ENCODE results near the gene PPFIA2. TPM values are rescaled to one million over a fixed set of nuclear protein-coding genes. Genes with fewer than 3 reads are reported as not detected.

The PPFIA2 gene
- polyA plus RNA-seq, 1 of the 3 experiments (the other 2 are of a cell fraction) = not detected

GRCh38 chr12:81270385-81270784 lies 488.8 kb downstream of the PPFIA2 start:
- H3K9ac ChIP-seq = no peak overlapping the region
- WGBS (ENCODE audit: low lambda C conversion rate) = 44% methylated on average over 5 of the region's 5 CpGs
- no peak for TF ChIP-seq MEF2A (IDR thresholded peaks at IDR 0.05; ENCODE audit: borderline replicate concordance, low read depth)
- no peak for TF ChIP-seq GABPA (IDR thresholded peaks at IDR 0.05; ENCODE audit: low read depth)
- TF ChIP-seq FOXJ3 (CRISPR knock-in tag; IDR thresholded peaks at IDR 0.05) = no peak
- TF ChIP-seq POLR2AphosphoS5 (IDR thresholded peaks at IDR 0.05; ENCODE audit: low read depth, low read length) = no peak
- TF ChIP-seq MXI1 (IDR thresholded peaks at IDR 0.05; ENCODE audit: low read depth, low read length) = no peak
- TF ChIP-seq IRF3 (IDR thresholded peaks at IDR 0.05; ENCODE audit: low read depth, low read length) = no peak
- TF ChIP-seq GATA2 (CRISPR knock-in tag; IDR thresholded peaks at IDR 0.05) = no peak
- no peak for TF ChIP-seq EZH2phosphoT487 (IDR thresholded peaks at IDR 0.05; ENCODE audit: borderline replicate concordance, low read depth)
- TF ChIP-seq USF2 (IDR thresholded peaks at IDR 0.05; ENCODE audit: borderline replicate concordance, low read depth, low read length) = no peak
- no peak for TF ChIP-seq PBX3 (IDR thresholded peaks at IDR 0.05)
- no peak for TF ChIP-seq RXRA (IDR thresholded peaks at IDR 0.05; ENCODE audit: borderline replicate concordance, low read depth)
- TF ChIP-seq YY1 (IDR thresholded peaks at IDR 0.05; ENCODE audit: low read depth) = no peak
- TF ChIP-seq NRF1 (IDR thresholded peaks at IDR 0.05; ENCODE audit: low read depth, low read length) = no peak
- no peak for TF ChIP-seq SMC3 (IDR thresholded peaks at IDR 0.05; ENCODE audit: low read depth, low read length)
- TF ChIP-seq TAF1 (IDR thresholded peaks at IDR 0.05; ENCODE audit: borderline replicate concordance, low read depth, low read length) = no peak
- TF ChIP-seq RFX5 (IDR thresholded peaks at IDR 0.05; ENCODE audit: low read length) = no peak
- no peak for TF ChIP-seq EP300 (IDR thresholded peaks at IDR 0.05; ENCODE audit: borderline replicate concordance in 1 of 2, low read depth in 1 of 2, low read length in 1 of 2)
- no peak for TF ChIP-seq RAD21 (IDR thresholded peaks at IDR 0.05; ENCODE audit: low read length)
- TF ChIP-seq REST (IDR thresholded peaks at IDR 0.05; ENCODE audit: low read depth, low read length) = no peak
- H3K27ac ChIP-seq (ENCODE audit: low read depth in 2 of 2, low read length in 1 of 2) = no peak overlapping the region
- POLR2A ChIA-PET = no interaction called here
- H4K20me1 ChIP-seq (ENCODE audit: insufficient read depth) = no peaks in the 10 kb centered on the region
- DNase-seq = no peak
- no peaks in the 10 kb centered on the region for H3K9me2 ChIP-seq
- H3K4me2 ChIP-seq = no peak overlapping the region
- no peak overlapping the region for H2AFZ ChIP-seq (ENCODE audit: low read depth)
- H3K4me3 ChIP-seq (ENCODE audit: low read depth in 2 of 2, low read length in 1 of 2) = no peak overlapping the region
- no peaks in the 10 kb centered on the region for H3K27me3 ChIP-seq (ENCODE audit: insufficient read depth)
- H3K9me3 ChIP-seq = no peaks in the 10 kb centered on the region
- H3K36me3 ChIP-seq (replicated peaks in 1 of 2; ENCODE audit: control insufficient read depth in 1 of 2, insufficient read depth in 2 of 2, low read length in 1 of 2) = no peaks in the 10 kb centered on the region
- H3F3A ChIP-seq (replicated peaks; ENCODE audit: insufficient read depth) = no peaks in the 10 kb centered on the region
- no peaks in the 10 kb centered on the region for H3K79me2 ChIP-seq (ENCODE audit: insufficient read depth)
- CTCF ChIA-PET = no interaction called here
- H3K4me1 ChIP-seq (ENCODE audit: control insufficient read depth in 1 of 2, insufficient read depth in 2 of 2, low read depth in 1 of 2, low read length in 1 of 2) = no peaks in the 10 kb centered on the region
